A375 (cell line): ENCODE results near the gene HDX. TPM values are rescaled to one million over a fixed set of nuclear protein-coding genes. Genes with fewer than 3 reads are reported as not detected.

ENCODE experiments used
- small RNA-seq: library from RNA; depleted of rRNA; stranded (forward); fragments of <200 nt; gene quantifications from one replicate; pipeline ENCODE3, GENCODE V24; 2014
- total RNA-seq: library from RNA; depleted of rRNA; stranded (reverse); fragments of >200 nt; shearing (Covaris generic); gene quantifications from 2 replicates; pipeline ENCODE4 v1.2.3, GENCODE V29; 2014; rRNA removed

The HDX gene
- 1.2 and 2.1 TPM in 2 replicates for total RNA-seq

DNA sequence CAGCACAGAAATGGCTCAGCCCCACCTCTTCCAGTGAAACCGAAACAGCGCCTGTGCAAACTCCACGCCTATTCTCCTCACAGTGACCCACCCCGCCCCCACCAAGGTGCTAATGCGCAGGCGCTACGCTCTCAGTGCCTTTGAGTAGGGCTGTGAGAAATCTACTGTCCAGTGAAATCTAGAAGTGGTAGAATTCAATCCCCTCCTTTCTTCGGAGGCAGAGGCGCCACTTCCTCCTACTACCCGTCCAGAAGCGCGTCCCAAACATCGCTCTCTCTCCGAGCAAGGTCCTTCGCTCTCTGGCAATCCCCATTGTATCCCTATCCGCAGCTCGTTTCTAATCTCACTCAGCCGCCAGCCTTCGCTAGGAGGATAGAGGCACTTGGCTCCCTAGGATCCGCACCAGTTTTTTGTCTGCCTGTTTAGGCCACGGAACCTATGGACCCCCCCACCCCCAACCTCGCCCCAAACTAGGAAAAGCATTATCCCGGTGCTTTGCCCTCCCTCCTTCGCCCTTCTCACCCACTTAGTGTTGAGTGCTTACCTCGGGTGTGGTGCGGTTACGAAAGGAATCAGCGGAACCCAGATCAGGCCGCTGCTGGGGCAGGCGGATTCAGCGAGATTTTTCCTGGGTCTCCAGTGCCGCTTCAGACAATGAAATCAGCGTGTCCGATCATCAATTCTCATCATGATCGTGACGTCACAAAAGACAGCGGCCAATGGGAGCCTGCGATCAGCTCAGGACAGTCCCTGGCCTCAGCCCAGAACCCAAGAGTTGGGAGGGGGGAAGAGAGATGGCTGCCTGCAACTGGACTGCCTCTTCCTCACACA lies at the start of gene HDX:
Gene HDX, minus strand, starts transcription at position 656 of the 831 bp plus-strand sequence. CDS start 27,056 bp downstream, outside the sequence.

Small RNA genes within 50 kb of the gene (small RNA-seq; reads per million reads assigned to genes)
- gene AL450471.1, result not detected
